Measurements from ENCODE around the gene PRKCI.
"Not testable (repeated sequence)": the region's sequence is repeated elsewhere in the genome, so short reads cannot be mapped to it uniquely, and the experiment has no call there.

PRKCI gene

GRCh38 chr3:170225166-170225565 is 2.9 kb downstream of the PRKCI start:
- no peak for DNase-seq

GRCh38 chr3:170226426-170226960 is 4.3 kb downstream of the PRKCI start:
- DNase-seq, result no peak

DNA sequence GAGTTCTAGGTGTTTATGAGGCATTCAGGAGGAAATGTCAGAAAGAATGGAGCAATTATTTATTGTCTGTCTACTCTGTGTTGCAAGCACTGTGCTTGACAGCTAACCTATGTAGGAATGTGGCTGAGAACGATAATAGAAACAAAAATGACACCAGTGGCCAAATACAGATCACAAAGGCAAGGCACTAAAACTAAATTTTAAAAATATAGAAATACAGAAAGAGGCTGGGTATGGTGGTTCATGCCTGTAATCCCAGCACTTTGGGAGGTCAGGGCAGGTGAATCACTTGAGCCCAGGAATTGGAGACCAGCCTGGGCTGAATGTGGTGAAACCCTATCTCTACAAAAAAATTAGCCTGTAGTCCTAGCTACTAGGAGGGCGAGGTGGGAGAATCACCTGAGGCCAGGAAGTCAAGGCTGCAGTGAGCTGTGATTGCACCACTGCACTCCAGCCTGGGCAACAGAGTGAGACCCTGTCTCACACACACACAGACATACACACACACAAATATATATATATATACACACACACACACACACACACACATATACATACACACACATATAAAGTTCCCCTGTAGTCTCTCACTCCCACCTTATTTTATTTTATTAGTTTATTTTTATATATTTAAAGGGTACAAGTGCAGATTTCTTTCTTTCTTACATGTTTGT is 6.0 kb downstream of the PRKCI start:
- peak; percentile 32 for DNase-seq

DNA sequence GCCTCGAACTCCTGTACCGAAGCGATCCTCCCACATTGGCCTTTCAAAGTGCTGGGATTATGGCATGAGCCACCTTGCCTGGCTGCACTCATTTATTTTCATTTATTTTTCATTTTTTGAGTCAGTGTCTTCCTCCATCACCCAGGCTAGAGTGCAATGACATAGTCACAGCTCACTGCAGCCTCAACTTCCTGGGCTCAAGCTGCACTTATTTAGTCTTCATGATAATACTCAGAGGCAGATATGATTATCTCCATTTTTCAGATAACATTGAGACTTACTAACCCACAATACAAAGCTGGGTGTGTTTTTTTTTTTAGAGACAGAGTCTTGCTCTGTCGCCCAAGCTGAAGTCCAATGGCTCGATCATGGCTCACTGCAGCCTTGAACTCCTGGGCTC is 10.0 kb downstream of the PRKCI start:
- no peak for DNase-seq

- peak; percentile 67 for DNase-seq
These were observed 11.3 kb downstream of the PRKCI start for GRCh38 chr3:170233530-170233929.

GRCh38 chr3:170240142-170240541 is 17.9 kb downstream of the PRKCI start:
- no peak for DNase-seq

GRCh38 chr3:170240671-170241070 is 18.4 kb downstream of the PRKCI start:
- DNase-seq, result no peak

GRCh38 chr3:170244576-170244975 is 22.4 kb downstream of the PRKCI start:
- DNase-seq, result no peak

DNA sequence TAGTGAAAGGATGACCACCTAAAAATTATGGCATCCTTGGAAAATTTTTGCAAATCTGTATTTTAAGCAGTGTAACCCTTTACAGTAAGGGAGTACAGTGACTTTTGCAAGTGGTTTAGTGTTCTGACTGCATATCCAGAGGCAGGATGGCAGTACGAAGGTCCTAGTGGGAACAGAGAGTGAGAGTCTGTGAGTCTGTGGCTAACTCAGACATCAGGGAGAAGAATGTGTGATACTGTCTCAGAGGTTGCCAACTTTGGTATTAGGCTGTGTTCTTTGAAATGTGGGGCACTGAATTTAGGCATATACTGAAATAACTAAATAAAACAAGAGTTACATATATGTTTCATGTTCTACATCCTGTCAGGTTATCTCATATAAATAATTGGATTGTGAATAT is 25.7 kb downstream of the PRKCI start:
- no peak for DNase-seq

DNA sequence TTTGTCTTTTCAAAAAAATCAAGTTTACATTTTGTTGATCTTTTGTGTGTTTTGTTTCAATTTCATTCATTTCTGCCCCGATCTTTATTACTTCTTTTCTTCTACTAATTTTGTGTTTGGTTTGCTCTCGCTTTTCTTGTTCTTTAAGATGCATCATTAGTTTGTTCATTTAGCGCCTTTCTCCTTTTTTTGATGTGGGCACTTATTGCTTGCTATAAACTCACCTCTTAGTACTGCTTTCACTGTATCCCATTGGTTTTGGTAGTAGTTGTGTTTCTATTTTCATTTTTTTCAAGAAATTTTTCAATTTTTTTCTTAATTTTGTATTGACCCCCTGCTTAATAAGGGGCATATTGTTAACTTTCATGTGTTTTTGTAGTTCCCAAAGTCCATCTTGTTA is 34.4 kb downstream of the PRKCI start:
- DNase-seq, result no peak

GRCh38 chr3:170257145-170257544 is 34.9 kb downstream of the PRKCI start:
- no peak for DNase-seq

- DNase-seq, result no peak
These were observed 35.9 kb downstream of the PRKCI start for GRCh38 chr3:170258105-170258487.

GRCh38 chr3:170259907-170260306 is 37.7 kb downstream of the PRKCI start:
- no peak for DNase-seq

GRCh38 chr3:170267793-170268192 is 45.6 kb downstream of the PRKCI start:
- no peak for DNase-seq

- DNase-seq, result not testable (repeated sequence)
These were observed 47.5 kb downstream of the PRKCI start for GRCh38 chr3:170269673-170270254.

GRCh38 chr3:170270282-170270881 is 48.2 kb downstream of the PRKCI start:
- DNase-seq, result no peak

GRCh38 chr3:170274641-170275040 is 52.4 kb downstream of the PRKCI start:
- DNase-seq, result no peak

DNA sequence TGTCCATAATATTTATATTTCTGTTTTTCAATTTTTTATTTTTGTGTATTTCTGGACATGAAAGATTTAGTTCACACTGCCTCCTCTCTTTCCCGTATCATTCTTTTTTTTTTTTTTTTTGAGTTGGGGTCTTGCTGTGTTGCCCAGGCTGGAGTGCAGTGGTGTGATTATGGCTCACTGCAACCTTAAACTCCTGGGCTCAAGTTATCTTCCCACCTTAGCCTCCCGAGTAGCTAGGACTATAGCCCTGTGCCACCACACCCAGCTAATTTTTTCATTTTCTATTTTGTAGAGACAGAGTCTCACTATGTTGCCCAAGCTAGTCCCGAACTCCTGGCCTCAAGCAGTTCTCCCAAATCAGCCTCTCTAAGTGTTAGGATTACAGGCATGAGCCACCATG is 53.6 kb downstream of the PRKCI start:
- DNase-seq, result no peak

DNA sequence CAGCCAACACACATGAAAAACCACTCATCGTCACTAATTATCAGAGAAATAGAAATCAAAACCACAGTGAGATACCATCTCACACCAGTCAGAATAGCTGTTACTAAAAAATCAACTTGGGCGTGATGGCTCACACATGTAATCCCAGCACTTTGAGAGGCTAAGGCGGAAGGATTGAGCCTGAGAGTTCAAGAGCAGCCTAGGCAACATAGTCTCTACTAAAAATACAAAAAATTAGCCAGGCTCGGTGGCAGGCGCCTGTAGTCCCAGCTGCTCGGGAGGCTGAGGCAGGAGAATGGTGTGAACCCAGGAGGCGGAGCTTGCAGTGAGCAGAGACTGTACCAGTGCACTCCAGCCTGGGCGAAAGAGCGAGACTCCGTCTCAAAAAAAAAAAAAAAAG is 55.1 kb downstream of the PRKCI start:
- not testable (repeated sequence) for DNase-seq

- DNase-seq, result no peak
These were observed 55.8 kb downstream of the PRKCI start for GRCh38 chr3:170277833-170278580.

- no peak for DNase-seq
These were observed 56.4 kb downstream of the PRKCI start for GRCh38 chr3:170278627-170279026.

GRCh38 chr3:170290194-170290593 is 68.0 kb downstream of the PRKCI start:
- DNase-seq, result no peak

DNA sequence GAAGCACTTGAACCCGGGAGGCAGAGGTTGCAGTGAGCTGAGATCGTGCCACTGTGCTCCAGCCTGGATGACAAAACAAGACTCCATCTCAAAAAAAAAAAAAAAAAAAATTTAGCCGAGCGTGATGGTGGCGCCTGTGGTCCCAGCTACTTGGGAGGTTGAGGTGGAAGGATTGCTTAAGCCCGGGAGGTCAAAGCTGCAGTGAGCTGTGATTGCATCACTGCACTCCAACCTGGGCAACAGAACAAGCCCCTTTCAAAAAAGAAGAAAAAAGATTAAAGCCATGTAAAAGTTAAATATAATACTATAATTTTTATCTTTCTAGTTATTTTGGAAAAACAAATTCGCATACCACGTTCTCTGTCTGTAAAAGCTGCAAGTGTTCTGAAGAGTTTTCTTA is 73.4 kb downstream of the PRKCI start:
- DNase-seq, result no peak

GRCh38 chr3:170296703-170297102 is 74.5 kb downstream of the PRKCI start:
- no peak for DNase-seq

Data from EL (cell line).